Tibial nerve (tissue), 3 donors: ENCODE data around the gene PDCD6IP.

Experiments used
- POLR2A ChIP-seq, 2 donors: fragments of 450-650 bp; IDR thresholded peaks; one replicate each; pipeline ENCODE4 v1.6.1; 2017; ENCODE audit warnings: antibody characterized with exemption in 2 of 2, mild to moderate bottlenecking in 2 of 2, moderate library complexity in 2 of 2
- TF ChIP-seq, protein P1 (sequence below), 5 experiments: fragments of 200-600 bp in 3 of 5; fragments of 450-650 bp in 2 of 5; sonication (generic) in 3 of 5; IDR thresholded peaks; one replicate each; pipeline ENCODE4 v1.5.1; 2016 to 2019; ENCODE audit warnings: antibody characterized with exemption in 5 of 5, mild to moderate bottlenecking in 3 of 5, moderate library complexity in 2 of 5

DNA sequence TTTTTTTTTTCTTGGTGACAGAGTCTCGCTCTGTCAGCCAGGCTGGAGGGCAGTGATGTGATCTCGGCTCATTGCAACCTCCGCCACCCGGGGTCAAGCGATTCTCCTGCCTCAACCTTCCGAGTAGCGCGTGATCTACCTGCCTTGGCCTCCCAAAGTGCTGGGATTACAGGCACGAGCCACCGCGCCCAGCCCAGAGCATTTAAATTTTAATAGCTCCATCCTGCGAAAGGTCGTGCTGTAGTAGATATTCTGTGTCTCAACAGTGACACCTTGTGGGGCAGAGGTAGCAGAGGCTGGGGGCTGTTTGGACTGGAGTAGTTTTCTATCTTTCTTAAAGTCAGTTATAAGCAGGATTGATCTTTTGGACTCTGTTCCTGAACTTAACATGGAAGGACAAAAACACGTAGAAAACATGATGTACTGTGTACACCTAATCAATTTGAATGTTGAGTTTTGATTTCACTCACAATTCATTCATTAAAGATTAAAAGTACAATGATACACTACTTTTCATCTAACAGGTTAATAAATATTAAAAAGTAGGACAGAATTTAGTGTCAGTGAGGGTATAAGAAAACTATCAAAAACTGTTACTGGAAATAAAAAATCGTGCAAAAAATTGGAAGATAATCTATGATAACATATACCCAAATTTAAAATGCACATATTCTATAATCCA, 11.0 kb upstream of the PDCD6IP start:
- no peak for TF ChIP-seq POLR2A (IDR thresholded peaks at IDR 0.05)
- TF ChIP-seq, protein P1, sequence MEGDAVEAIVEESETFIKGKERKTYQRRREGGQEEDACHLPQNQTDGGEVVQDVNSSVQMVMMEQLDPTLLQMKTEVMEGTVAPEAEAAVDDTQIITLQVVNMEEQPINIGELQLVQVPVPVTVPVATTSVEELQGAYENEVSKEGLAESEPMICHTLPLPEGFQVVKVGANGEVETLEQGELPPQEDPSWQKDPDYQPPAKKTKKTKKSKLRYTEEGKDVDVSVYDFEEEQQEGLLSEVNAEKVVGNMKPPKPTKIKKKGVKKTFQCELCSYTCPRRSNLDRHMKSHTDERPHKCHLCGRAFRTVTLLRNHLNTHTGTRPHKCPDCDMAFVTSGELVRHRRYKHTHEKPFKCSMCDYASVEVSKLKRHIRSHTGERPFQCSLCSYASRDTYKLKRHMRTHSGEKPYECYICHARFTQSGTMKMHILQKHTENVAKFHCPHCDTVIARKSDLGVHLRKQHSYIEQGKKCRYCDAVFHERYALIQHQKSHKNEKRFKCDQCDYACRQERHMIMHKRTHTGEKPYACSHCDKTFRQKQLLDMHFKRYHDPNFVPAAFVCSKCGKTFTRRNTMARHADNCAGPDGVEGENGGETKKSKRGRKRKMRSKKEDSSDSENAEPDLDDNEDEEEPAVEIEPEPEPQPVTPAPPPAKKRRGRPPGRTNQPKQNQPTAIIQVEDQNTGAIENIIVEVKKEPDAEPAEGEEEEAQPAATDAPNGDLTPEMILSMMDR (IDR thresholded peaks at IDR 0.05) = peak; percentile 62 to 72 (median 68)
